ENCODE measurements around the gene PLEKHG3. TPM values are rescaled to one million over a fixed set of nuclear protein-coding genes. Genes with fewer than 3 reads are reported as not detected.

Gene PLEKHG3
- total RNA-seq, 2 experiments from 2014 or later: 6.3 to 7.1 TPM

GRCh38 chr14:64777461-64777860 lies 73.2 kb downstream of the PLEKHG3 start:
- no peaks in the 10 kb centered on the region for H3K27me3 Mint-ChIP-seq
- ATAC-seq: no peak

GRCh38 chr14:64778104-64778754 lies 74.0 kb downstream of the PLEKHG3 start:
- no peak overlapping the region for H3K4me3 Mint-ChIP-seq
- no peaks in the 10 kb centered on the region for H3K4me1 Mint-ChIP-seq
- intact Hi-C loops (cut with DNase I, micrococcal nuclease): no loop called here
- H3K36me3 Mint-ChIP-seq (ENCODE audit: low read depth): no peaks in the 10 kb centered on the region
- ChIA-PET POLR2A (no interaction called here), CTCF (interaction anchor here (0.7 to 2.3 kb wide), 5 partner anchors 13 to 114 kb away, joined by 3 to 8 read pairs (median 3); no protein-coding TSS in a partner anchor)
- H3K27me3 Mint-ChIP-seq: no peaks in the 10 kb centered on the region
- no peak overlapping the region for H3K27ac Mint-ChIP-seq
- DNase-seq (no peak), ATAC-seq (no peak)
- no peaks in the 10 kb centered on the region for H3K9me3 Mint-ChIP-seq (ENCODE audit: low read depth)

More at GRCh38 chr14:64777461-64777860, 73.2 kb downstream of the PLEKHG3 start:
- H3K36me3 Mint-ChIP-seq (ENCODE audit: low read depth): no peaks in the 10 kb centered on the region
- no peak overlapping the region for H3K4me3 Mint-ChIP-seq
- intact Hi-C loops (cut with DNase I, micrococcal nuclease): no loop called here
- POLR2A ChIA-PET: no interaction called here
- CTCF ChIA-PET: interaction anchor here (0.7 to 1.2 kb wide), 3 partner anchors 16 to 39 kb away, joined by 3 to 4 read pairs (median 3); no protein-coding TSS in a partner anchor
- no peak for DNase-seq
- no peak overlapping the region for H3K27ac Mint-ChIP-seq
- no peaks in the 10 kb centered on the region for H3K4me1 Mint-ChIP-seq
- H3K9me3 Mint-ChIP-seq (ENCODE audit: low read depth): no peaks in the 10 kb centered on the region

GRCh38 chr14:64779472-64779871 lies 75.2 kb downstream of the PLEKHG3 start:
- Mint-ChIP-seq H3K4me1 (no peaks in the 10 kb centered on the region), H3K4me3 (no peak overlapping the region), H3K9me3 (ENCODE audit: low read depth) (no peaks in the 10 kb centered on the region), H3K27ac (no peak overlapping the region), H3K27me3 (no peaks in the 10 kb centered on the region), H3K36me3 (ENCODE audit: low read depth) (no peaks in the 10 kb centered on the region)
- ChIA-PET POLR2A (interaction anchor here (0.6 kb wide), 1 partner anchor 91 kb away, joined by 14 read pairs; no protein-coding TSS in a partner anchor), CTCF (interaction anchor here (0.6 to 2.3 kb wide), 2 partner anchors 14 to 44 kb away, joined by 3 to 8 read pairs; no protein-coding TSS in a partner anchor)
- no peak for DNase-seq
- no peak for ATAC-seq
- intact Hi-C loops (cut with DNase I, micrococcal nuclease): no loop called here

GRCh38 chr14:64782196-64782595 lies 78.0 kb downstream of the PLEKHG3 start:
- ChIA-PET POLR2A (no interaction called here), CTCF (interaction anchor here (1.2 kb wide), 1 partner anchor 17 kb away, joined by 4 read pairs; no protein-coding TSS in a partner anchor)
- intact Hi-C loops (cut with DNase I, micrococcal nuclease): no loop called here
- Mint-ChIP-seq H3K27me3 (no peaks in the 10 kb centered on the region), H3K4me1 (no peaks in the 10 kb centered on the region), H3K36me3 (ENCODE audit: low read depth) (no peaks in the 10 kb centered on the region), H3K27ac (no peak overlapping the region), H3K9me3 (ENCODE audit: low read depth) (no peaks in the 10 kb centered on the region), H3K4me3 (no peak overlapping the region)
- DNase-seq (no peak), ATAC-seq (no peak)

- DNase-seq (no peak), ATAC-seq (no peak)
- H3K36me3 Mint-ChIP-seq (ENCODE audit: low read depth): no peaks in the 10 kb centered on the region
- no peaks in the 10 kb centered on the region for H3K27me3 Mint-ChIP-seq
- H3K9me3 Mint-ChIP-seq (ENCODE audit: low read depth): no peaks in the 10 kb centered on the region
- H3K4me3 Mint-ChIP-seq: no peak overlapping the region
- H3K27ac Mint-ChIP-seq: no peak overlapping the region
- intact Hi-C loops (cut with DNase I, micrococcal nuclease): no loop called here
- H3K4me1 Mint-ChIP-seq: no peaks in the 10 kb centered on the region
- ChIA-PET POLR2A (no interaction called here), CTCF (no interaction called here)
Measured at GRCh38 chr14:64784006-64784405, 79.8 kb downstream of the PLEKHG3 start.

GRCh38 chr14:64786296-64787149 lies 82.3 kb downstream of the PLEKHG3 start:
- H3K4me3 Mint-ChIP-seq: no peak overlapping the region
- no peaks in the 10 kb centered on the region for H3K36me3 Mint-ChIP-seq (ENCODE audit: low read depth)
- no peaks in the 10 kb centered on the region for H3K9me3 Mint-ChIP-seq (ENCODE audit: low read depth)
- no peaks in the 10 kb centered on the region for H3K4me1 Mint-ChIP-seq
- no peaks in the 10 kb centered on the region for H3K27me3 Mint-ChIP-seq
- intact Hi-C loops (cut with DNase I, micrococcal nuclease): no loop called here
- H3K27ac Mint-ChIP-seq: no peak overlapping the region
- POLR2A ChIA-PET: no interaction called here
- CTCF ChIA-PET: interaction anchor here (0.6 kb wide), 1 partner anchor 90 kb away, joined by 3 read pairs; no protein-coding TSS in a partner anchor
- DNase-seq (no peak), ATAC-seq (no peak)

GRCh38 chr14:64787619-64788018 lies 83.4 kb downstream of the PLEKHG3 start:
- DNase-seq: no peak
- intact Hi-C loops (cut with DNase I, micrococcal nuclease): no loop called here
- no peaks in the 10 kb centered on the region for H3K4me1 Mint-ChIP-seq
- no peak for ATAC-seq
- H3K9me3 Mint-ChIP-seq (ENCODE audit: low read depth): no peaks in the 10 kb centered on the region
- H3K36me3 Mint-ChIP-seq (ENCODE audit: low read depth): no peaks in the 10 kb centered on the region
- ChIA-PET CTCF (interaction anchor here (0.7 kb wide), 1 partner anchor 262 kb away, joined by 3 read pairs; no protein-coding TSS in a partner anchor), POLR2A (no interaction called here)
- H3K27me3 Mint-ChIP-seq: no peaks in the 10 kb centered on the region
- no peak overlapping the region for H3K27ac Mint-ChIP-seq
- no peak overlapping the region for H3K4me3 Mint-ChIP-seq

GRCh38 chr14:64788706-64789105 lies 84.5 kb downstream of the PLEKHG3 start:
- Mint-ChIP-seq H3K4me3 (no peak overlapping the region), H3K27me3 (no peaks in the 10 kb centered on the region), H3K36me3 (ENCODE audit: low read depth) (no peaks in the 10 kb centered on the region), H3K9me3 (ENCODE audit: low read depth) (no peaks in the 10 kb centered on the region), H3K4me1 (no peaks in the 10 kb centered on the region), H3K27ac (no peak overlapping the region)
- no peak for DNase-seq
- ChIA-PET POLR2A (interaction anchor here (0.6 kb wide), 1 partner anchor 153 kb away, joined by 3 read pairs; no protein-coding TSS in a partner anchor), CTCF (interaction anchor here (0.7 kb wide), 1 partner anchor 610 kb away, joined by 3 read pairs; no protein-coding TSS in a partner anchor)
- intact Hi-C loops (cut with DNase I, micrococcal nuclease): no loop called here
- ATAC-seq: peak; percentile 49

- Mint-ChIP-seq H3K36me3 (ENCODE audit: low read depth) (no peaks in the 10 kb centered on the region), H3K9me3 (ENCODE audit: low read depth) (no peaks in the 10 kb centered on the region), H3K4me3 (no peak overlapping the region), H3K27me3 (no peaks in the 10 kb centered on the region), H3K27ac (no peak overlapping the region), H3K4me1 (no peaks in the 10 kb centered on the region)
- ATAC-seq (no peak), DNase-seq (no peak)
- CTCF ChIA-PET: interaction anchor here (0.6 to 1.5 kb wide), 4 partner anchors 34 to 119 kb away, joined by 3 to 5 read pairs (median 3); no protein-coding TSS in a partner anchor
- POLR2A ChIA-PET: no interaction called here
- intact Hi-C loops (cut with DNase I, micrococcal nuclease): no loop called here
Measured at GRCh38 chr14:64789696-64790095, 85.5 kb downstream of the PLEKHG3 start.

GRCh38 chr14:64790478-64790877 lies 86.3 kb downstream of the PLEKHG3 start:
- H3K27me3 Mint-ChIP-seq: no peaks in the 10 kb centered on the region
- H3K27ac Mint-ChIP-seq: no peak overlapping the region
- H3K9me3 Mint-ChIP-seq (ENCODE audit: low read depth): no peaks in the 10 kb centered on the region
- no peaks in the 10 kb centered on the region for H3K4me1 Mint-ChIP-seq
- CTCF ChIA-PET: interaction anchor here (0.6 to 1.5 kb wide), 4 partner anchors 11 to 120 kb away, joined by 3 to 5 read pairs (median 3); no protein-coding TSS in a partner anchor
- DNase-seq (no peak), ATAC-seq (no peak)
- no peak overlapping the region for H3K4me3 Mint-ChIP-seq
- POLR2A ChIA-PET: interaction anchor here (0.6 kb wide), 1 partner anchor 207 kb away, joined by 5 read pairs; no protein-coding TSS in a partner anchor
- H3K36me3 Mint-ChIP-seq (ENCODE audit: low read depth): no peaks in the 10 kb centered on the region
- intact Hi-C loops (cut with DNase I, micrococcal nuclease): no loop called here

GRCh38 chr14:64792231-64792630 lies 88.0 kb downstream of the PLEKHG3 start:
- H3K36me3 Mint-ChIP-seq (ENCODE audit: low read depth): no peaks in the 10 kb centered on the region
- H3K27me3 Mint-ChIP-seq: no peaks in the 10 kb centered on the region
- ChIA-PET CTCF (interaction anchor here (0.5 kb wide), 2 partner anchors 9 to 16 kb away, joined by 3 to 5 read pairs; no protein-coding TSS in a partner anchor), POLR2A (no interaction called here)
- intact Hi-C loops (cut with DNase I, micrococcal nuclease): no loop called here
- H3K4me3 Mint-ChIP-seq: no peak overlapping the region
- DNase-seq: no peak
- no peak overlapping the region for H3K27ac Mint-ChIP-seq
- no peaks in the 10 kb centered on the region for H3K4me1 Mint-ChIP-seq
- H3K9me3 Mint-ChIP-seq (ENCODE audit: low read depth): no peaks in the 10 kb centered on the region
- no peak for ATAC-seq

Data from activated CD4-positive, alpha-beta T cell treated with anti-CD3 and anti-CD28 coated beads for 36 hours (primary cell).